GM20431 (cell line): ENCODE measurements around the gene ELAPOR2.
"Not testable (repeated sequence)": the region's sequence is repeated elsewhere in the genome, so short reads cannot be mapped to it uniquely, and the experiment has no call there.

ENCODE experiments used
- in situ Hi-C: fragments of 300-500 bp; cut with MseI, MboI; formaldehyde crosslinking; loops from one replicate; pipeline ENCODE4 v1.15.0; 2020; ENCODE audit warnings: low sequenced_read_pairs; ENCODE audit not compliant: unreplicated experiment

The ELAPOR2 gene

GRCh38 chr7:87044713-87045112 is 14.7 kb downstream of the ELAPOR2 start:
- in situ Hi-C loops: not testable (repeated sequence)

GRCh38 chr7:87041586-87041985 is 17.9 kb downstream of the ELAPOR2 start:
- in situ Hi-C loops: not testable (repeated sequence)

- in situ Hi-C loops: not testable (repeated sequence)
Measured at GRCh38 chr7:87039691-87040299, 19.7 kb downstream of the ELAPOR2 start.

- in situ Hi-C loops: no loop called here
Measured at GRCh38 chr7:87038993-87039690, 20.3 kb downstream of the ELAPOR2 start.

GRCh38 chr7:87036985-87037384 is 22.5 kb downstream of the ELAPOR2 start:
- in situ Hi-C loops: no loop called here

- in situ Hi-C loops: no loop called here
Measured at GRCh38 chr7:87032604-87033339, 26.7 kb downstream of the ELAPOR2 start.

GRCh38 chr7:87029078-87029477 is 30.4 kb downstream of the ELAPOR2 start:
- in situ Hi-C loops: no loop called here

GRCh38 chr7:87028636-87029035 is 30.8 kb downstream of the ELAPOR2 start:
- in situ Hi-C loops: no loop called here

- in situ Hi-C loops: no loop called here
Measured at GRCh38 chr7:87027900-87028299, 31.6 kb downstream of the ELAPOR2 start.

GRCh38 chr7:87021285-87021684 is 38.2 kb downstream of the ELAPOR2 start:
- in situ Hi-C loops: no loop called here

GRCh38 chr7:87016606-87017005 is 42.8 kb downstream of the ELAPOR2 start:
- in situ Hi-C loops: no loop called here

- in situ Hi-C loops: no loop called here
Measured at GRCh38 chr7:87013840-87014190, 45.6 kb downstream of the ELAPOR2 start.

GRCh38 chr7:87013136-87013839 is 46.2 kb downstream of the ELAPOR2 start:
- in situ Hi-C loops: no loop called here
